Natural killer cell treated with Interleukin-12 subunit alpha and Interleukin-12 subunit beta and Interleukin-15 and Interleukin-18, amount 100 ng/mL, for 72 hours (primary cell): ENCODE results near the gene ZNF283. TPM values are rescaled to one million over a fixed set of nuclear protein-coding genes. Genes with fewer than 3 reads are reported as not detected.

Experiments
- ATAC-seq, 2 donors: fragments of 150-1000 bp; cut with Tn5 transposase in 1 of 2; sonication (Bioruptor Pico), chemical (Tn5 transposase) in 1 of 2; 2 replicates each; pipeline ENCODE4 v1.10.0; 2021
- DNase-seq: peaks from one replicate; pipeline ENCODE4 v3.0.0; 2022; ENCODE audit warnings: low spot score
- H3K27ac Mint-ChIP-seq, 2 donors: 1 replicate in 1 of 2; 2 replicates in 1 of 2; pipeline ENCODE4 v1.8.0; 2022; ENCODE audit warnings: mixed read lengths in 2 of 2, mild to moderate bottlenecking in 1 of 2, moderate library complexity in 1 of 2
- H3K27me3 Mint-ChIP-seq, 2 donors: 1 replicate in 1 of 2; 2 replicates in 1 of 2; pipeline ENCODE4 v1.8.0; 2022; ENCODE audit warnings: mixed read lengths in 2 of 2
- H3K36me3 Mint-ChIP-seq: one replicate; pipeline ENCODE4 v1.8.0; 2022; ENCODE audit warnings: mixed read lengths
- H3K4me1 Mint-ChIP-seq, 2 donors: 1 replicate in 1 of 2; 2 replicates in 1 of 2; pipeline ENCODE4 v1.8.0; 2022; ENCODE audit warnings: low read depth in 2 of 2, mixed read lengths in 2 of 2, mild to moderate bottlenecking in 1 of 2
- H3K4me3 Mint-ChIP-seq: one replicate; pipeline ENCODE4 v1.8.0; 2022; ENCODE audit warnings: mixed read lengths
- H3K9me3 Mint-ChIP-seq: 2 replicates; pipeline ENCODE4 v1.8.0; 2022; ENCODE audit warnings: mixed read lengths
- total RNA-seq, 2 donors: library from RNA; stranded (reverse); gene quantifications; one replicate each; pipeline ENCODE4 v1.2.3, GENCODE V29; 2022

ZNF283 gene
- 1 to 10 TPM; 7.2 to 8.3 TPM for total RNA-seq

GRCh38 chr19:43826787-43827754 lies at the start of gene ZNF283:
ZNF283 (plus strand) TSS chr19:43827321; CDS start chr19:43833505, 6,184 bp downstream.
- peaks cover 8 to 11% of the 10 kb centered on the region in 2 donors for H3K27me3 Mint-ChIP-seq
- H3K4me1 Mint-ChIP-seq, result peaks cover 15% of the 10 kb centered on the region in 2 donors
- H3K27ac Mint-ChIP-seq, result peak within 1 kb of the TSS in 1 of 2 donors; percentile 84
- peak; percentile 95 to 99 for ATAC-seq
- peak within 1 kb of the TSS; percentile 90 for H3K4me3 Mint-ChIP-seq
- peaks cover 8% of the 10 kb centered on the region for H3K36me3 Mint-ChIP-seq
- peak; percentile 89 for DNase-seq
- peaks cover 5% of the 10 kb centered on the region for H3K9me3 Mint-ChIP-seq

- H3K4me3 Mint-ChIP-seq, result peak overlapping the region; percentile 91
- H3K4me1 Mint-ChIP-seq, result peaks cover 52 to 54% of the 10 kb centered on the region in 2 donors
- no peaks in the 10 kb centered on the region for H3K36me3 Mint-ChIP-seq
- H3K27ac Mint-ChIP-seq, result peak overlapping the region; percentile 45 to 80
- peaks cover 0 to 29% of the 10 kb centered on the region in 2 donors for H3K27me3 Mint-ChIP-seq
- no peaks in the 10 kb centered on the region for H3K9me3 Mint-ChIP-seq
- DNase-seq (no peak), ATAC-seq (no peak)
Observed at GRCh38 chr19:43778651-43779050, 48.5 kb upstream of the ZNF283 start.

GRCh38 chr19:43779147-43779819 lies 47.8 kb upstream of the ZNF283 start:
- peaks cover 57 to 60% of the 10 kb centered on the region in 2 donors for H3K4me1 Mint-ChIP-seq
- no peak for DNase-seq
- ATAC-seq, result no peak
- peaks cover 0 to 32% of the 10 kb centered on the region in 2 donors for H3K27me3 Mint-ChIP-seq
- peak overlapping the region; percentile 91 for H3K4me3 Mint-ChIP-seq
- peak overlapping the region; percentile 45 to 80 for H3K27ac Mint-ChIP-seq
- no peaks in the 10 kb centered on the region for H3K9me3 Mint-ChIP-seq
- H3K36me3 Mint-ChIP-seq, result no peaks in the 10 kb centered on the region

GRCh38 chr19:43779820-43780219 lies 47.3 kb upstream of the ZNF283 start:
- H3K4me3 Mint-ChIP-seq, result peak overlapping the region; percentile 91
- H3K4me1 Mint-ChIP-seq, result peaks cover 61 to 65% of the 10 kb centered on the region in 2 donors
- ATAC-seq, result no peak
- peaks cover 0 to 32% of the 10 kb centered on the region in 2 donors for H3K27me3 Mint-ChIP-seq
- peak overlapping the region; percentile 45 to 80 for H3K27ac Mint-ChIP-seq
- no peak for DNase-seq
- H3K36me3 Mint-ChIP-seq, result no peaks in the 10 kb centered on the region
- no peaks in the 10 kb centered on the region for H3K9me3 Mint-ChIP-seq

GRCh38 chr19:43780706-43781525 lies 46.2 kb upstream of the ZNF283 start, which contains the start of gene KCNN4:
KCNN4 (minus strand) TSS chr19:43780973; CDS start chr19:43780861, 112 bp downstream.
- ATAC-seq (peak; percentile 79 to 83), DNase-seq (no peak)
- H3K27me3 Mint-ChIP-seq, result peaks cover 0 to 32% of the 10 kb centered on the region in 2 donors
- H3K27ac Mint-ChIP-seq, result peak within 1 kb of the TSS; percentile 80 to 81
- peaks cover 60 to 75% of the 10 kb centered on the region in 2 donors for H3K4me1 Mint-ChIP-seq
- H3K36me3 Mint-ChIP-seq, result no peaks in the 10 kb centered on the region
- H3K9me3 Mint-ChIP-seq, result no peaks in the 10 kb centered on the region
- H3K4me3 Mint-ChIP-seq, result peak within 1 kb of the TSS; percentile 91

GRCh38 chr19:43781630-43782310 lies 45.4 kb upstream of the ZNF283 start:
- DNase-seq, result no peak
- ATAC-seq, result peak in 1 of 2 donors; percentile 58
- peaks cover 0 to 32% of the 10 kb centered on the region in 2 donors for H3K27me3 Mint-ChIP-seq
- peak overlapping the region; percentile 80 to 81 for H3K27ac Mint-ChIP-seq
- H3K36me3 Mint-ChIP-seq, result no peaks in the 10 kb centered on the region
- peaks cover 55 to 77% of the 10 kb centered on the region in 2 donors for H3K4me1 Mint-ChIP-seq
- no peaks in the 10 kb centered on the region for H3K9me3 Mint-ChIP-seq
- peak overlapping the region; percentile 91 for H3K4me3 Mint-ChIP-seq

- peaks cover 0 to 30% of the 10 kb centered on the region in 2 donors for H3K27me3 Mint-ChIP-seq
- peaks cover 51 to 72% of the 10 kb centered on the region in 2 donors for H3K4me1 Mint-ChIP-seq
- ATAC-seq (no peak), DNase-seq (no peak)
- no peaks in the 10 kb centered on the region for H3K36me3 Mint-ChIP-seq
- H3K4me3 Mint-ChIP-seq, result peak overlapping the region; percentile 91
- H3K9me3 Mint-ChIP-seq, result no peaks in the 10 kb centered on the region
- peak overlapping the region; percentile 80 to 81 for H3K27ac Mint-ChIP-seq
Observed at GRCh38 chr19:43782311-43782660, 44.8 kb upstream of the ZNF283 start.

- peaks cover 48 to 67% of the 10 kb centered on the region in 2 donors for H3K4me1 Mint-ChIP-seq
- no peaks in the 10 kb centered on the region for H3K9me3 Mint-ChIP-seq
- H3K27ac Mint-ChIP-seq, result peak overlapping the region; percentile 80 to 81
- H3K27me3 Mint-ChIP-seq, result peaks cover 0 to 30% of the 10 kb centered on the region in 2 donors
- no peak for ATAC-seq
- H3K36me3 Mint-ChIP-seq, result no peaks in the 10 kb centered on the region
- DNase-seq, result no peak
- H3K4me3 Mint-ChIP-seq, result peak overlapping the region; percentile 91
Observed at GRCh38 chr19:43782689-43783231, 44.4 kb upstream of the ZNF283 start.

GRCh38 chr19:43783636-43784035 lies 43.5 kb upstream of the ZNF283 start:
- DNase-seq (no peak), ATAC-seq (no peak)
- Mint-ChIP-seq H3K27ac (peak overlapping the region; percentile 13 to 80), H3K36me3 (no peaks in the 10 kb centered on the region), H3K4me1 (peaks cover 40 to 58% of the 10 kb centered on the region in 2 donors), H3K4me3 (peak overlapping the region; percentile 42), H3K27me3 (peaks cover under 1 to 22% of the 10 kb centered on the region in 2 donors), H3K9me3 (no peaks in the 10 kb centered on the region)

GRCh38 chr19:43784241-43784980 lies 42.7 kb upstream of the ZNF283 start:
- H3K4me1 Mint-ChIP-seq, result peaks cover 34 to 53% of the 10 kb centered on the region in 2 donors
- no peak for DNase-seq
- no peaks in the 10 kb centered on the region for H3K9me3 Mint-ChIP-seq
- H3K36me3 Mint-ChIP-seq, result no peaks in the 10 kb centered on the region
- H3K27me3 Mint-ChIP-seq, result peaks cover 8 to 27% of the 10 kb centered on the region in 2 donors
- peak; percentile 58 to 59 for ATAC-seq
- peak overlapping the region; percentile 13 to 80 for H3K27ac Mint-ChIP-seq
- H3K4me3 Mint-ChIP-seq, result peak overlapping the region; percentile 42

GRCh38 chr19:43784981-43785808 lies 41.9 kb upstream of the ZNF283 start:
- Mint-ChIP-seq H3K27me3 (peaks cover 8 to 26% of the 10 kb centered on the region in 2 donors), H3K4me1 (peaks cover 31 to 48% of the 10 kb centered on the region in 2 donors), H3K36me3 (no peaks in the 10 kb centered on the region), H3K4me3 (peak overlapping the region; percentile 42), H3K27ac (peak overlapping the region; percentile 13 to 80), H3K9me3 (no peaks in the 10 kb centered on the region)
- no peak for DNase-seq
- peak; percentile 33 to 82 for ATAC-seq
